OCI-LY7 (cell line): ENCODE measurements around the gene PAWR. TPM values are rescaled to one million over a fixed set of nuclear protein-coding genes. Genes with fewer than 3 reads are reported as not detected.

Source experiments
- BruUV-seq: library from RNA; stranded (reverse); fragments of 400-500 nt; replicated peaks from 2 replicates; lab custom pipeline; 2021; lab: Mats Ljungman, UMichigan
- CTCF ChIA-PET: fragments of 300-600 bp; sonication (Branson Sonifier 250); formaldehyde crosslinking; loops from one replicate; lab custom pipeline; 2022; ENCODE audit warnings: antibody characterized with exemption; ENCODE audit not compliant: unreplicated experiment; lab: Charles Lee
- POLR2A ChIA-PET: fragments of 300-600 bp; sonication (Branson Sonifier 250); formaldehyde crosslinking; loops from one replicate; lab custom pipeline; 2022; ENCODE audit warnings: antibody characterized with exemption; lab: Charles Lee
- DNase-seq: peaks from one replicate; pipeline ENCODE4 v3.0.0-alpha.2; 2015; ENCODE audit warnings: low spot score
- H2AFZ ChIP-seq: fragments of 200-600 bp; sonication (generic), shearing (Covaris generic); 2 replicates; pipeline ENCODE4 v1.6.1; 2014; ENCODE audit warnings: mild to moderate bottlenecking, antibody characterized with exemption, low read length, moderate library complexity
- H3K27ac ChIP-seq: fragments of 200-600 bp; sonication (generic); 2 replicates; pipeline ENCODE4 v1.5.1; 2014; ENCODE audit warnings: mixed run types, low read depth, mild to moderate bottlenecking, moderate library complexity, low read length, inconsistent platforms; ENCODE audit not compliant: poor library complexity, severe bottlenecking
- H3K36me3 ChIP-seq: fragments of 200-600 bp; sonication (generic); 2 replicates; pipeline ENCODE4 v1.6.1; 2014; ENCODE audit warnings: mild to moderate bottlenecking, antibody characterized with exemption, low read length, moderate library complexity, mixed read lengths; ENCODE audit not compliant: insufficient read depth
- H3K4me1 ChIP-seq: fragments of 200-600 bp; sonication (generic); 2 replicates; pipeline ENCODE4 v1.5.1; 2014; ENCODE audit warnings: mild to moderate bottlenecking, low read length; ENCODE audit not compliant: insufficient read depth, poor library complexity, severe bottlenecking
- H3K4me2 ChIP-seq: fragments of 200-600 bp; sonication (generic); 2 replicates; pipeline ENCODE4 v1.6.1; 2014; ENCODE audit warnings: mild to moderate bottlenecking, low read length
- H3K4me3 ChIP-seq: fragments of 200-600 bp; sonication (generic); 2 replicates; pipeline ENCODE4 v1.5.1; 2014; ENCODE audit warnings: mild to moderate bottlenecking, low read depth, low read length; ENCODE audit not compliant: poor library complexity, severe bottlenecking
- H3K79me2 ChIP-seq: fragments of 200-600 bp; sonication (generic); 2 replicates; pipeline ENCODE4 v1.6.1; 2016; ENCODE audit warnings: low read depth, mild to moderate bottlenecking, low read length, moderate library complexity, mixed read lengths; ENCODE audit not compliant: insufficient read depth
- H3K9me2 ChIP-seq: fragments of 200-600 bp; sonication (generic); 2 replicates; pipeline ENCODE4 v1.6.1; 2016; ENCODE audit warnings: mild to moderate bottlenecking, low read length, mixed read lengths; ENCODE audit not compliant: insufficient read depth
- H3K9me3 ChIP-seq: fragments of 200-600 bp; sonication (generic); 2 replicates; pipeline ENCODE4 v1.6.1; 2014; ENCODE audit warnings: mild to moderate bottlenecking, mixed run types, low read length, mixed read lengths
- H4K20me1 ChIP-seq: fragments of 200-600 bp; sonication (generic); 2 replicates; pipeline ENCODE4 v1.6.1; 2014; ENCODE audit warnings: mild to moderate bottlenecking, antibody characterized with exemption, low read length, moderate library complexity, mixed read lengths; ENCODE audit not compliant: insufficient read depth
- CTCF ChIP-seq: fragments of 200-600 bp; sonication (generic); conservative IDR thresholded peaks from 2 replicates; pipeline ENCODE4 v1.5.1; 2014; ENCODE audit warnings: mild to moderate bottlenecking, antibody characterized with exemption, low read length, moderate library complexity, mixed read lengths
- EZH2phosphoT487 ChIP-seq: fragments of 200-600 bp; sonication (generic); IDR thresholded peaks from 2 replicates; pipeline ENCODE4 v1.6.1; 2018; ENCODE audit warnings: low read depth, borderline replicate concordance, mild to moderate bottlenecking, mixed run types, antibody characterized with exemption, low read length, moderate library complexity, mixed read lengths
- intact Hi-C: fragments of 100-400 bp; cut with micrococcal nuclease; formaldehyde crosslinking; loops from one replicate; pipeline ENCODE4 v1.10.0; 2022; ENCODE audit not compliant: unreplicated experiment
- total RNA-seq, 2 experiments: library from RNA; depleted of rRNA in 1 of 2; stranded (reverse); fragments of >200 nt in 1 of 2; shearing (Covaris generic) in 1 of 2; gene quantifications; 2 replicates each; pipeline ENCODE4 v1.2.3, GENCODE V29; 2014 to 2022

PAWR gene
- total RNA-seq, 2 experiments from 2014 or later = 107 to 186 TPM

GRCh38 chr12:79661629-79662028, 29.1 kb downstream of the PAWR start:
- peaks cover 59% of the 10 kb centered on the region for H3K36me3 ChIP-seq
- TF ChIP-seq EZH2phosphoT487 (no peak), CTCF (no peak)
- 0 out of 2 replicates have a peak, but pooled peaks cover 10% of the 10 kb centered on the region for H3K9me3 ChIP-seq
- H4K20me1 ChIP-seq = peaks cover 4% of the 10 kb centered on the region; the same call in 1 of the 2 replicates
- no TSS peak for BruUV-seq
- no peaks in the 10 kb centered on the region for H3K4me1 ChIP-seq
- ChIA-PET POLR2A (interaction anchor here (0.6 to 1.6 kb wide), 10 partner anchors 8 to 1117 kb away, joined by 3 to 10 read pairs (median 4); no protein-coding TSS in a partner anchor), CTCF (no interaction called here)
- DNase-seq = no peak
- H3K79me2 ChIP-seq = peaks cover 90% of the 10 kb centered on the region
- H3K27ac ChIP-seq = no peak overlapping the region
- H3K4me2 ChIP-seq = no peak overlapping the region
- no peak overlapping the region for H2AFZ ChIP-seq
- intact Hi-C loops = no loop called here
- no peak overlapping the region for H3K4me3 ChIP-seq
- no peaks in the 10 kb centered on the region for H3K9me2 ChIP-seq

GRCh38 chr12:79659961-79660431, 30.8 kb downstream of the PAWR start:
- Histone ChIP-seq H2AFZ (no peak overlapping the region), H3K27ac (no peak overlapping the region), H3K4me2 (no peak overlapping the region), H3K4me1 (no peaks in the 10 kb centered on the region), H4K20me1 (no peaks in the 10 kb centered on the region), H3K36me3 (peaks cover 59% of the 10 kb centered on the region), H3K9me2 (no peaks in the 10 kb centered on the region), H3K4me3 (no peak overlapping the region), H3K79me2 (peaks cover 90% of the 10 kb centered on the region), H3K9me3 (peaks cover 4% of the 10 kb centered on the region; the same call in 1 of the 2 replicates)
- ChIA-PET POLR2A (interaction anchor here (0.9 kb wide), 1 partner anchor 39 kb away, joined by 3 read pairs; no protein-coding TSS in a partner anchor), CTCF (no interaction called here)
- no TSS peak for BruUV-seq
- DNase-seq = no peak
- intact Hi-C loops = no loop called here
- no peak for TF ChIP-seq CTCF
- no peak for TF ChIP-seq EZH2phosphoT487

DNA sequence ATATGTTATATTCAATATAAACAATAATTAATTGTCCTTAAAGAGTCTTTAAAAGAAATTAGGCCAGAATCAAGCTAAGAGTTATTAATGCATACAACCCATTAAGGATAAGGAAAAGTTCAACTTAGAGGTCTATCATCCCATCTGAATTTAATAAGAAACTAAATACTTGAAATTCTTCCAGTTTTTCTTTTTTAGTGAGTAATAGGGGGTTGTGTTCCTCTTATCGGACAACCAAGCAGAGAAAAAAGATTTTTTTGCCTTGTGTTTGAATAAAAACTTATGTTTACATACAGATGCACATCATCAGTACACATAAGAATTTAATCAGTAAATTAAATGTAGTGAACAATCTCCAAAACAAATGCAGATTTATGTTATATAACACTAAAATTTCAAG, 32.5 kb downstream of the PAWR start:
- no peak overlapping the region for H2AFZ ChIP-seq
- no peak overlapping the region for H3K4me3 ChIP-seq
- no peak for DNase-seq
- no peaks in the 10 kb centered on the region for H3K9me2 ChIP-seq
- ChIA-PET POLR2A (interaction anchor here (0.7 to 0.9 kb wide), 2 partner anchors 11 to 19 kb away, joined by 3 to 4 read pairs; no protein-coding TSS in a partner anchor), CTCF (no interaction called here)
- H3K36me3 ChIP-seq = peaks cover 55% of the 10 kb centered on the region
- H4K20me1 ChIP-seq = no peaks in the 10 kb centered on the region
- H3K4me1 ChIP-seq = no peaks in the 10 kb centered on the region
- BruUV-seq = no TSS peak
- no peak overlapping the region for H3K4me2 ChIP-seq
- H3K79me2 ChIP-seq = peaks cover 84% of the 10 kb centered on the region
- intact Hi-C loops = no loop called here
- H3K27ac ChIP-seq = no peak overlapping the region
- TF ChIP-seq EZH2phosphoT487 = no peak
- TF ChIP-seq CTCF = no peak
- H3K9me3 ChIP-seq = peaks cover 4% of the 10 kb centered on the region; the same call in 1 of the 2 replicates
